IPS-20b (cell line): ENCODE results near the gene EMD.

Experiments
- H3K27ac ChIP-seq: one replicate; pipeline ENCODE4 v1.5.1; 2013; ENCODE audit warnings: low read length
- H3K27me3 ChIP-seq: 2 replicates; pipeline ENCODE4 v1.6.1; 2013; ENCODE audit warnings: mild to moderate bottlenecking, low read length, inconsistent platforms; ENCODE audit not compliant: insufficient read depth
- H3K36me3 ChIP-seq: 2 replicates; pipeline ENCODE4 v1.6.1; 2013; ENCODE audit warnings: low read depth, mild to moderate bottlenecking, inconsistent platforms, low read length, moderate library complexity; ENCODE audit not compliant: insufficient read depth
- H3K4me1 ChIP-seq: 2 replicates; pipeline ENCODE4 v1.6.1; 2013; ENCODE audit warnings: mild to moderate bottlenecking, control low read depth, inconsistent platforms, low read length, moderate library complexity; ENCODE audit not compliant: insufficient read depth
- H3K4me3 ChIP-seq: 2 replicates; pipeline ENCODE4 v1.5.1; 2013; ENCODE audit warnings: mild to moderate bottlenecking, low read length, inconsistent platforms
- H3K9ac ChIP-seq: 2 replicates; pipeline ENCODE4 v1.6.1; 2013; ENCODE audit warnings: low read depth, mild to moderate bottlenecking, inconsistent platforms, low read length, moderate library complexity
- H3K9me3 ChIP-seq: 2 replicates; pipeline ENCODE4 v1.6.1; 2013; ENCODE audit warnings: mild to moderate bottlenecking, low read depth, low read length, inconsistent platforms; ENCODE audit not compliant: insufficient read depth

EMD gene

GRCh38 chrX:154357205-154357604, 21.9 kb upstream of the EMD start:
- peaks cover 99% of the 10 kb centered on the region for H3K36me3 ChIP-seq

GRCh38 chrX:154358011-154358410, 21.1 kb upstream of the EMD start:
- H3K9ac ChIP-seq, result no peak overlapping the region
- H3K4me3 ChIP-seq, result no peak overlapping the region
- H3K27ac ChIP-seq, result no peak overlapping the region
- H3K4me1 ChIP-seq, result no peaks in the 10 kb centered on the region
- H3K36me3 ChIP-seq, result peaks cover 99% of the 10 kb centered on the region
- no peaks in the 10 kb centered on the region for H3K9me3 ChIP-seq
- H3K27me3 ChIP-seq, result no peaks in the 10 kb centered on the region

More at GRCh38 chrX:154357205-154357604, 21.9 kb upstream of the EMD start:
- Histone ChIP-seq H3K9me3 (no peaks in the 10 kb centered on the region), H3K27me3 (no peaks in the 10 kb centered on the region), H3K4me1 (no peaks in the 10 kb centered on the region), H3K27ac (no peak overlapping the region), H3K9ac (no peak overlapping the region), H3K4me3 (no peak overlapping the region)

GRCh38 chrX:154358829-154359228, 20.3 kb upstream of the EMD start:
- Histone ChIP-seq H3K4me1 (no peaks in the 10 kb centered on the region), H3K9me3 (no peaks in the 10 kb centered on the region), H3K4me3 (no peak overlapping the region), H3K27me3 (no peaks in the 10 kb centered on the region), H3K9ac (no peak overlapping the region), H3K36me3 (peaks cover 98% of the 10 kb centered on the region), H3K27ac (no peak overlapping the region)

- H3K9me3 ChIP-seq, result no peaks in the 10 kb centered on the region
- no peak overlapping the region for H3K9ac ChIP-seq
- no peaks in the 10 kb centered on the region for H3K27me3 ChIP-seq
- H3K27ac ChIP-seq, result no peak overlapping the region
- H3K4me1 ChIP-seq, result no peaks in the 10 kb centered on the region
- peaks cover 98% of the 10 kb centered on the region for H3K36me3 ChIP-seq
- H3K4me3 ChIP-seq, result no peak overlapping the region
These were observed 19.5 kb upstream of the EMD start for GRCh38 chrX:154359362-154360154.

GRCh38 chrX:154360155-154360713, 18.9 kb upstream of the EMD start:
- H3K9me3 ChIP-seq, result no peaks in the 10 kb centered on the region
- H3K4me1 ChIP-seq, result no peaks in the 10 kb centered on the region
- no peak overlapping the region for H3K27ac ChIP-seq
- peaks cover 98% of the 10 kb centered on the region for H3K36me3 ChIP-seq
- no peak overlapping the region for H3K9ac ChIP-seq
- no peak overlapping the region for H3K4me3 ChIP-seq
- H3K27me3 ChIP-seq, result no peaks in the 10 kb centered on the region

GRCh38 chrX:154362085-154362742, 16.9 kb upstream of the EMD start:
- Histone ChIP-seq H3K27ac (no peak overlapping the region), H3K9me3 (no peaks in the 10 kb centered on the region), H3K4me1 (no peaks in the 10 kb centered on the region), H3K27me3 (no peaks in the 10 kb centered on the region), H3K36me3 (peaks cover 98% of the 10 kb centered on the region), H3K9ac (no peak overlapping the region), H3K4me3 (no peak overlapping the region)

GRCh38 chrX:154363706-154364439, 15.2 kb upstream of the EMD start:
- H3K9me3 ChIP-seq, result no peaks in the 10 kb centered on the region
- no peaks in the 10 kb centered on the region for H3K4me1 ChIP-seq
- no peak overlapping the region for H3K4me3 ChIP-seq
- H3K27ac ChIP-seq, result no peak overlapping the region
- H3K36me3 ChIP-seq, result peaks cover 97% of the 10 kb centered on the region
- no peaks in the 10 kb centered on the region for H3K27me3 ChIP-seq
- H3K9ac ChIP-seq, result no peak overlapping the region

GRCh38 chrX:154365052-154365600, 14.0 kb upstream of the EMD start:
- Histone ChIP-seq H3K4me3 (no peak overlapping the region), H3K9me3 (no peaks in the 10 kb centered on the region), H3K36me3 (peaks cover 90% of the 10 kb centered on the region), H3K27me3 (no peaks in the 10 kb centered on the region), H3K9ac (no peak overlapping the region), H3K27ac (no peak overlapping the region), H3K4me1 (no peaks in the 10 kb centered on the region)

- H3K27me3 ChIP-seq, result no peaks in the 10 kb centered on the region
- no peak overlapping the region for H3K4me3 ChIP-seq
- H3K9me3 ChIP-seq, result no peaks in the 10 kb centered on the region
- H3K4me1 ChIP-seq, result no peaks in the 10 kb centered on the region
- H3K36me3 ChIP-seq, result peaks cover 82% of the 10 kb centered on the region
- H3K27ac ChIP-seq, result no peak overlapping the region
- no peak overlapping the region for H3K9ac ChIP-seq
These were observed 13.0 kb upstream of the EMD start for GRCh38 chrX:154365997-154366665.

- peaks cover 77% of the 10 kb centered on the region for H3K36me3 ChIP-seq
These were observed 12.4 kb upstream of the EMD start for GRCh38 chrX:154366666-154367055.

More at GRCh38 chrX:154366666-154367055, 12.4 kb upstream of the EMD start:
- Histone ChIP-seq H3K27me3 (no peaks in the 10 kb centered on the region; the same call in 1 of the 2 replicates), H3K27ac (no peak overlapping the region), H3K9me3 (no peaks in the 10 kb centered on the region), H3K4me3 (no peak overlapping the region), H3K9ac (no peak overlapping the region), H3K4me1 (no peaks in the 10 kb centered on the region)
